GM12874 (cell line): Measurements from ENCODE around the gene GALM.
A peak's percentile ranks its signal among the peaks of the same experiment; 100 is the strongest.

Experiments used
- TF ChIP-seq, protein P1 (sequence below): IDR thresholded peaks from 2 replicates; pipeline ENCODE4 v1.5.1; 2011; ENCODE audit warnings: low read depth, mild to moderate bottlenecking, control low read depth, low read length, moderate library complexity; ENCODE audit not compliant: insufficient read depth

GALM gene

DNA sequence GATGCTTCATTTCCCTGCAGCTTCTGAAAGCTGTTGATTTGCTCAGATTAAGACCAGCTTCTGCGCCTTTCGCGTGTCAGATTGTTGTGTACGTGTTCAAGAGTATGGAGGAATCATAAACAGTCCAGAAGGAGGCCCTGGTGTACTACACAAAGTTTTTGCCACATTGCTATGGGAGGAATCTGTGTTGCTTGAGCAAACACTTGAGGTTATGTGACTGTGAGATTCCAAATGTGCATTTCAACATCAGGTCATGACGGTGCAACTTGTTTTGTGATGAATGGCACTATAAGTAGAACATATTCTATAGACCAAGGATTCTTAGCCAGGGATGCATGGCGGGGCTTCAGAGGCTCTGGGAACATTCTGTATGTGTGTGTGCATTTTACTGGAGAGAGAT lies 50.3 kb downstream of the GALM start:
- TF ChIP-seq, protein P1, sequence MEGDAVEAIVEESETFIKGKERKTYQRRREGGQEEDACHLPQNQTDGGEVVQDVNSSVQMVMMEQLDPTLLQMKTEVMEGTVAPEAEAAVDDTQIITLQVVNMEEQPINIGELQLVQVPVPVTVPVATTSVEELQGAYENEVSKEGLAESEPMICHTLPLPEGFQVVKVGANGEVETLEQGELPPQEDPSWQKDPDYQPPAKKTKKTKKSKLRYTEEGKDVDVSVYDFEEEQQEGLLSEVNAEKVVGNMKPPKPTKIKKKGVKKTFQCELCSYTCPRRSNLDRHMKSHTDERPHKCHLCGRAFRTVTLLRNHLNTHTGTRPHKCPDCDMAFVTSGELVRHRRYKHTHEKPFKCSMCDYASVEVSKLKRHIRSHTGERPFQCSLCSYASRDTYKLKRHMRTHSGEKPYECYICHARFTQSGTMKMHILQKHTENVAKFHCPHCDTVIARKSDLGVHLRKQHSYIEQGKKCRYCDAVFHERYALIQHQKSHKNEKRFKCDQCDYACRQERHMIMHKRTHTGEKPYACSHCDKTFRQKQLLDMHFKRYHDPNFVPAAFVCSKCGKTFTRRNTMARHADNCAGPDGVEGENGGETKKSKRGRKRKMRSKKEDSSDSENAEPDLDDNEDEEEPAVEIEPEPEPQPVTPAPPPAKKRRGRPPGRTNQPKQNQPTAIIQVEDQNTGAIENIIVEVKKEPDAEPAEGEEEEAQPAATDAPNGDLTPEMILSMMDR: no peak

DNA sequence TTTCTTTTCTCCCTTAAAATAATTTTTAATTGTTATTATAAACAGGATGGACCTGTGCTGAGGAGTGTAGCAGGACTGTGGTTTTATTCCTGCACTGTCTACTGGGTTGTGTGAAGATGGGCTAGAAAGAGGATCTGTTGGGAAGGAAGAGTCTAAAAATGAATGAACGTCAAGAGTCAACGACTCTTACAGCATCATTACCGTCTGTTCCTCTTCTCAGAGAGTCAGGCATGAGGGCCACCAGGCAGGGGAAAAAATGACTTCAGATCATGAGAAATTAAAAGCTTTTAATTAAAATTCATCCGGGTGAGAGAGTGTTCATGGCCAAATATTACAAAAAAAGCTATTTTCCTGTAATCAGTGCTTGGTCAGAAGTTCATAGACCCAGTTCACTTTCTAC lies 52.7 kb downstream of the GALM start:
- TF ChIP-seq, protein P1: no peak

DNA sequence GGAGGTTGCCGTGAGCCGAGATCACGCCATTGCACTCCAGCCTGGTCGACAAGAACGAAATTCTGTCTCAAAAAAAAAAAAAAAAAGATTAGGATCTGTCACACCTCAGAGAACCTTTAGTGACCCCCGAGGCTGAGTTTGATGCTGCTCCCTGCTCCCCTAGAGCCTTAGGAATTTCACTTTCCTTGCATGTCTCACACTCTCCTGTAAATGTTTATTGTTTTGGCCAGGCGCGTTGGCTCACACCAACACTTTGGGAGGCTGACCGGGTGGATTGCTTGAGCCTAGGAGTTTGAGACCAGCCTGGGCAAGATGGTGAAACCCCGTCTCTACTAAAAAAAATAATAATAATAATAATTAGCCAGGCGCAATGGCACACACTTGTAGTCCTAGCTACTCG lies 53.8 kb downstream of the GALM start:
- TF ChIP-seq, protein P1: no peak

GRCh38 chr2:38720613-38721241 lies 54.8 kb downstream of the GALM start:
- TF ChIP-seq, protein P1: no peak

DNA sequence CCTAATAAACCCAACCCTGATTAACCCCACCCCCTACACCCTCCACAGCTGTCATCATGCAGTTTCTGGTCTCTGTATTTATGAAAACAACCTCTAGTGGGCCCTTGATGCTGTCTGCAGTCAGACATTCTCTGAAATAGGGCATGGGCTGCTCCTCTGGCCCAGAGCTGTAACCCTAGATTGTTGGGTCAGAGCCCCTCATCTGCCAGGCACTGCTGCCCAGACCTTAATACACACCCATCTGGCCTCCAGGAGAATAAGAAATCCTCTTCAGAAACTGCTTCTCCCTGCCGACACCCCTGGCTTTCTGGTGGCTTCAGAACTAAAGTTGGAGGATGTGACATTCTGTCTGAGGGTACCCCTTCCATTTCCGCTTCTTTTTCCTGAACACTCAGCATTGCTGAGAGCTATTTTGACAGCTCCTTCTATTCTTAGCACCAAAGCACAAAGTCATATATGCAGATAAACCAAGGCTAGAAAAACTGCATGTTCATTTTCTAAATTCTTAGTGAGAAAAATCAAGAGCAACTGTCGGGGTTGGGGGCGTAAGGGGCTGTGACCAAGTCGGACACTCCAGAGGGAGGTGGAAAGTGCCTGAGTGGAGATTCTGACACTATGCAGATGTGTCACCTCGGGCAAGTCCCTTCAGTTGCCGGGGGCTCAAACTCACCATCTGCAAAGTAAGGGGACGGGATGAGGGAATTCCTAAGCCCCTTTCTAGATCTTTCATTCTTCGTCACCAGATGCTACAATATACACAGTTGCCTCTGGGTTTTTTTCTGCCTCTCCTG lies 56.6 kb downstream of the GALM start:
- TF ChIP-seq, protein P1: peak; percentile 15; the same call in 1 of the 2 replicates

DNA sequence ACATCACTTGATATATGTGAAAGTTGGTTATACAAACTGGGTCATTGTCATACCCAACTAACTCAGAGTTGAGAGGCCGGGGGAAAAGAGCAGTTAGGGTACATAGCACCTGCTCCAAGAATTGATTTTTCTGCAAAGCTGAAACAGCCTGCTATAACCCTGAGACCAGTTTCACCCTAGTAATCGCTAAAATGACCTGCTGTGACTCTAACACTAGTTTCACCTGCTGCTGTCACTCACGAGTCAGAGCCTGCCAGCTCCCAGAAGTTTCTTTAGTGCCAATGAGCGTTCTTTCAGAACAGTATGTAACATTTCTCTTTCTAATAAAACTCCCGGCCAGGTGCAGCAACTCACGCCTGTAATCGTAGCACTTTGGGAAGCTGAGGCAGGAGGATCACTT lies 57.3 kb downstream of the GALM start:
- TF ChIP-seq, protein P1: no peak

DNA sequence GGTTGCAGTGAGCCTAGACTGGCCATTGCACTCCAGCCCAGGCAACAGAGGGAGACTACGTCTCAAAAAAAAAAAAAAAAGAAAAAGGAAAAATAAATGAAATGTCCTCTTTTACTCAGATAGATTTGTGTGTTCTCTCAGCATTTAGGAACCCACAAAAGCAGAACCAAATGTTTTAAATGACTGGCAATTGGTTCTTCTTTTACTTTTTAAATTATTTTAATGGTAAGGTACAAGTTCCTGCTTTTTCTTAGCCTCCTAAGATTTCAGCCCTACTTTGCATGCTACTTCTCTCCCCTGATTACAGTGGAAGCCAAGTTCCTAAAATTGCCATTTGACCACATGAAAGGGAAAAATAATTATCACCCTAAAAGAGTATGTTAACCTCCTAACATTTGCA lies 61.7 kb downstream of the GALM start:
- TF ChIP-seq, protein P1: no peak
